ENCODE measurements around the gene SAXO1.

SAXO1 gene

DNA sequence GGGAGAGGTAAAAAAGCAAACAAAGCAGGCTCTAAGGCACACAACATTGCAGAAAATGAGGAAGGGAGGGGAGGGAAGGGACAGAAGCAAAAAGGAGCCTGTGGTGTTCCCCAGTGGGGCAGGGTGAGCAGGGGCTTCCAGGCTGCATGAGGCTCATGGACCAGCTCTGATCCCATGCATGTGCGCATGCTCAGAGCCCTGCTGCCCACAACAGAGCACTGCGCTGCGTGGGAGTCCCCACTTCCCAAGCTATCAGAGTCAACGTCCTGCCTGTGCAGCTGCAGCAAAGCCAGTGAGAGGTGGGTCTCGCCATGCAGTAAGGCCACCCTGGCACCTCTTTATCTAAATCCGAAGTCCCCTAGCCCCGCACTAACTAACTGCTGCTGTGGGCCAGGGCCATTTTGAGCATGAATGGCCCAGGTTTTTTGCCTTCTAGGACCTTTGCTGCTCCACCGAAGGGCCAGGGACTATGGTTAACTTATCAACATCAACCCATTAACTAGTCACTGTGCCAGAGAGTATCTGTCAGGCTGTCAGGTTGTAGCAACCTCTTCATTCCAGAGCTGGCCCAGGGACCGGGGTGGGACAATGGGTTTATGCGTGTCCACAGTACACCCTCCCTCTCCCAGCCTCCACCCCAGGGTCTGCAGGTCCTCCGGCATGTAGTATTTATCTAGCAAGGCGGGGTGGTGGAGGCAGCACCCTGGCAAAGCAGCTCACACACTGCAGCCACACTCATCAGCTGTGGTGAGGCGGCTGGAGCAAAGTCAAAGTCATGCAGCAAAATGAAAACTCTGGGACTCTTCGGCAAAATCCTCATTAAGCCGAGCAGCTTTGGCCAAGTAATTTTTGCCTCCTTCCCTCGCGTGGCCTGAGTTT lies 123.6 kb downstream of the SAXO1 start:
- DNase-seq = no peak

DNA sequence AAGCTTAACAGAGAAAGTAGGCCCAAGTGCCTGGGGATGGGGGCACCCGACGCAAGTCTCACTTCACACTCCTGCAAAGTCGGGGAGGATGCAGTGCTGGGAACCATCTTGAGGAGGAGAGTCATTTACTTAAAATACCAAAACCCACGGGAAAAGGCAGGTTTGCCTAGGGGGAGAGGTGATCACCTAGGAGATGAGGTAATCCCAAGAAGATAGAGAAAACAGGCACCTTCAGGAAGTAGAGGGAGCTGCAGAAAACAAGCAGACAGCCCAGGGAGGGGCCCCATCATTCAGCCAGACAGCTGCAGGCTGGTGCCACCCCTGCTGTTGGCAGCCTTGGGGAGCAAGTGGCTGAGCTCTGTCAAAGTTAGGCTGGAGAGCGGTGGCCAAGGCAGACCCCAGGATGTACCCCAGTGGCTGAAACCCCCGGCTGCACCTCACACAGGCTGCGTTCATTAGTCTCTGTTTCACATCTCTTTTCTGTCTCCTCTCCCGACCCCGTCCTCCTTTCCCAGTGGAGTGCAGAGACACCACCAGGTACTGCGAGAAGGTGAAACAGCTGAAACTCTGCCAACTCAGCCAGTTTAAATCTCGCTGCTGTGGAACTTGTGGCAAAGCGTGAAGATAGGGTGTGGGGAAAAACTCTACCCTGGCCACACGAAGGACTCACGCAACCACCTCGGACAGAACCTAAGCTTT lies 124.9 kb downstream of the SAXO1 start:
- no peak for DNase-seq

DNA sequence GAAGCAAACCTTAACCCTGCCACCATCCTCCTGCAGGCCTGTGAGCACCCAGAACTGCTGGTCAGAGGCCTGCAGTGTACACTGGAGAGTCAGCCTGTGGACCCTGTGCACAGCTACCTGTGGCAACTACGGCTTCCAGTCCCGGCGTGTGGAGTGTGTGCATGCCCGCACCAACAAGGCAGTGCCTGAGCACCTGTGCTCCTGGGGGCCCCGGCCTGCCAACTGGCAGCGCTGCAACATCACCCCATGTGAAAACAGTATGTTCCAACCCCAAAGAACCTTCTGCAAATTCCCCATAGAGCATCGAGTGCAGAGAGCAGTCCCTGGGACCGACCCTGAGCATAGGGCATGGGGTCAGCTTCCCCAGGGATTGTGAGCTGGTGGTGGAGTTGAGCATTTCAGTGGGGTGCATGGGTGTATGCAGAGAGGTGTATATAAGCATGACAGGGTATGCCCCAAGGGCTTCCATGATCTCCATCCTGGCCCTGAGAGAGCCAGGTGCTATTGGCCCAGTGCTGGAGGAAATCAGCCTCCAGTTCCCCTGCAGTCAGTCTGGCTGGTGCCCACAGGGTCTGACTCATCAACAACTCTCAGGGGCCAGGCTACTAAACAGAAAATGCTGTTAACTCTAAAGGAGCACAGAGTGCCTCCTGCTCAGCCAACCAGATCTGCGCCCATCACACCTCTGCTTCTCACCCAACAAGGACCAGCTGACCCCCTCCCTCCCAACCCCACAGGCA lies 126.2 kb downstream of the SAXO1 start:
- no peak for DNase-seq

DNA sequence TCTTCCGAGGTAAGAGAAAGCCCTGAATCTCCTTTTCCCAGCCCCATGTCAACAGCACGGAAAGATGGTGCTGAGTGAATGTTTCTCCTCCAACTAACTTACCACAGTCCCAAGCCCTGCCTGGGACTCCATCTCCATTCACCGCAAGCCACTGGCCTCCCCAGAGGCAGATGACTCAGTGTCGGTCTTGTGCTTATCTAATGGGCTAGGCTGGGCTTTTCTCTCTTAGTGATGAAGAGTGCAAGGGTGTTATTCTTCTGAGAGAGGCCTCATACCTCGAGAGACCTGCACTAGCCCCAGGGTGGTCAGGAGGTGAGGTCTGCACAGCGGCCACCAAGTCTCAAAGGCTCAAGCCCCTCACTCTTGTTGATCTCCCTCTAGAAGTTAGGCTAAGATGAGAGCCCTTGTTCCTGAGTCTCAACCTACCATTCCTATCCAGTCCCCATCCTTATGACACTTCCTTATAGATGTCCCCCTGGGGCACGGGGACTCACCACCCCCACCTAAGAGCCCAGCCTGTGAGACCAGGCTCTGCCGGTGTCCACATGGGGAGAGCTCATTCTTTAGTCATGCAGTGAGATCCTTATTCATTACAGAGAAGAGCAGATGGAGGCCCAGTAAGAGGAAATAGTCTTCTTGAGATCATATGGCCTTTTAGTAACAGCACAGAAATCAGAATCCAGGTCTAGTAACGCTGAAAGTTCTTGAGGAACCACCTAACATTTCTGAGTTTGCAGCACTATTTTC lies 127.0 kb downstream of the SAXO1 start:
- no peak for DNase-seq

DNA sequence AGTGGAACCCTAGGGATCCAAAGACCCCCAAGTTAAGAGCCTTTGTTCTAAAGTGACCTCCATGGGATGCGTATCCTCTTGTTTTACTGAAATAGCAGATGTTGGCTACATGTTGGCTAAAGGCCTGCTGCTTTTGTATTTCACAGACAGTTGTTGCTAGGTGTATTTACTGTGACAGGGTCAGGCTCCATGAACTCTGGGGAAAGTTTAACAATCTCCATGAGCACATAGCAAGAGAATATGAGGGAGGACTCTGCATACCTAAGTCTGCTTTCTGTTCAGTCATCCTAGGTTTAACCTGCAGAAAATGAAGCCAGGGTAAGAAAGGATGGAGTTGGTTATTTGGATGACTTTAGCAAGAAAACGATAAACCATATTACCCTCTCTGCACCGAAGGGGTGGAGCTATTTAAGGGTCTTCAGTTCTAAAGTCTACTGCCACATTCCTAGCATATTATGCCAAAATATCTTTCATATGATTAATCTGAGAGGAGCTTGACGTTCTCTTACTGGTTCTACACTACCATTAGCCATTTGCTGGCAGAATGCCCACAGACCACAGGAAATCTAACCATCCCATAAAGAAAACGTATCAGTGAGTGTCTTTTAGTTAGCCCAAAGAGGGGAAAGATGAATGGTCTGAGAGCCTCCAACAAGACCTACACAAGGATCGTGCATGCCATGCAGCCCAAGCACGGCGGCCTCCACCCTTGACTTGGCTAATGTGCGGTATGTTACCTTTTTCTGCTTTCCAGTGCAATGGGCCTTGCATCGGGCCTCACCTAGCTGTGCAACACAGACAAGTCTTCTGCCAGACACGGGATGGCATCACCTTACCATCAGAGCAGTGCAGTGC lies 127.8 kb downstream of the SAXO1 start:
- DNase-seq = no peak

DNA sequence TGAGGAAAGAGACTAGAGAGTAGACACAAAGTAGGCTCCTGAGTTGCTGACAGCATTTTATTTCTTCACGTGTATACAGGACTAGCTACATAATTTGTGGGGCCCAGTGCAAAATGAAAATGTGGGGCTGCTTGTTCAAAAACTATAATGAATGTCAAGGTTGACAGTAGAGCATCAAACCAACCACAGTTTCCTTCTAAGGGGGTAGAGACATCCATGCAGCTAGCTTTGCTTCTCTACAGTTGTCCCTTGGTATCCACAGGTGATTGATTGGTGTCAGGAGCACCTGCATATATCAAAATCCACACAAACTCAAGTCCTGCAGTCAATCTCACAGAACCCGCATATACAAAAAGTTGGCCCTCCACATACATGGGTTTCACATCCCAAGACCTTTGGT lies 129.6 kb downstream of the SAXO1 start:
- DNase-seq = no peak

DNA sequence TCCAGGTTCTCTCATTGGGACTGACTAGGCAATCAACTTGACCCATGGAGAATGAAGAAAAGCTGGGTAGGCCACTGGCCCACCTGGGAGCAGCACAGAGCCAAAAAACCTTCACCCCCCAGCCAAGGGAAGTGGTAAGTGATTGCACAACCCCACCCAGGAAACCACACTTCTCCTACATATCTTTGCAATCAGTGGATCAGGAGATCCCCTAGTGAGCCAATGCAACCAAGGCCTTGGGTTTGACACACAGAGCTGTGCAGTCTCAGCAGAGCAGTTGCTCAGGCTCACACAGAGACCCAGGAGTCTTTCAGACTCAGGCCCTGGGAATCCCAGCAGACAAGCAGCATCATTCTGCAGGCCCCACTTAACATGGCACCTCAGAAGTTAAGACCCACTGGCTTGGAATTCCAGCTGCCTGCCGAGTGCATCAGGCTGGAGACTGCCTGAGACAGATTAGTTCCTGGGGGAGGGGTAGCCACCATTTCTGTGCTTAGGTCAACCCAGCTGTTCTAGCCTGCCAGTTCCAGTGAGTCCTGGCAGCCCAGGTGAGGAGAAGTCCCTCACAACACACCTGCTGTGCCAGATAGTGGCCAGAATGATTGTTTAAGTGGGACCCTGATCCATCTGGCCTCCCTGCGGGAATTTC lies 136.4 kb downstream of the SAXO1 start:
- DNase-seq = no peak

DNA sequence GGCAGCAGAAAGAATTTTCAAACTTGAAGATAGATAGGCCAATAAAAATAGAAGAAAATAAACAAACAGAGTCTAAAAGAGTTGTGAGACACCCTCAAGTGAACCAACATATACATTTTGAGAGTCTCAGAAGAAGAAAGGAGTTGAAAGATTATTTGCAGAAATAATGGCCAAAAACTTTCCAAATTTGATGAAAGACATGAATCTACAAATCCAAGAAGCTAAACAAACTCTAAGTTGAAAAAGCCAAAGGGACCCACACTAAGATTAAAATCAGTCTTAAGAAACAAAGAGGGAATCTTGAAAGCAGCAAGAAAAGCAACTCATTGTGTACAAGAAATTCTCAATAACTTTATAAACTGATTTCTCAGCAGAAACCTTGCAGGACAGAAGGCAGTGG lies 137.0 kb downstream of the SAXO1 start:
- DNase-seq = no peak

DNA sequence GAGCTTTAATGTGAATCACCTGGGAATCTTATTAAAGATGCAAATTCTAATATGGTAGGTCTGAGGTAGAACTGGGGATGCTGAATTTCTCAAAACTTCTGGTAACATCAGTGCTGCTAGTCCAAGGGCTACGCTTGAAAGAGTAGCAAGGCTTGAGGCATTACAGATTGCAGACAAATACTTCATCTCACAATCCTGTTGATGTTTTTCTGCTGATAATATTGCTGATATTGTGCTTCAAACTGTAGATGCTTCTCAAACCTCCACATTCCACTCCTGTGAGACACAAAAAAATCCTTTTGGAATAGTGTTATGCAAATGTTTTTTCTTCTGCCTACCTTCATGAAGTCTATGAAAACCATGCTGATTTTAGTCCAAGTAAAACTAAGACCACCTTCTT lies 139.5 kb downstream of the SAXO1 start:
- no peak for DNase-seq

DNA sequence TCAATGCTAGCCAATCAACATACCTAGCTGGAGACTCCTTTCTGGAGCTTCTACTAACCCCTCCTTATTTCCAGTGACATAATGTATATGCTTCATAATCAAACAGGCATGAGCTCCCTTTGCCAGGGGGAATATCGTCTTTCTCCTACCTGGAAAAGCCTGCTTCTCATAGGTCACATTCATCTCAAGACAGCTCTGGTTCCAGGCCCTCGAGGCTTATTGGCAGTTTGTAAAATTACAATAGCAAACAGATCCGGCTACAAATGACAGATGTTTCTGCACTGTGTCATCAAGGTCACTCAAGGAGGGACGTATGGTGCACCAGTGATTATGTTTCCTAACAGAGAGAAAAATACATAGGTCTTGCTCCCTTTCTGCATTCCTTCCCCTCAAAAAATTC lies 140.0 kb downstream of the SAXO1 start:
- DNase-seq = no peak

DNA sequence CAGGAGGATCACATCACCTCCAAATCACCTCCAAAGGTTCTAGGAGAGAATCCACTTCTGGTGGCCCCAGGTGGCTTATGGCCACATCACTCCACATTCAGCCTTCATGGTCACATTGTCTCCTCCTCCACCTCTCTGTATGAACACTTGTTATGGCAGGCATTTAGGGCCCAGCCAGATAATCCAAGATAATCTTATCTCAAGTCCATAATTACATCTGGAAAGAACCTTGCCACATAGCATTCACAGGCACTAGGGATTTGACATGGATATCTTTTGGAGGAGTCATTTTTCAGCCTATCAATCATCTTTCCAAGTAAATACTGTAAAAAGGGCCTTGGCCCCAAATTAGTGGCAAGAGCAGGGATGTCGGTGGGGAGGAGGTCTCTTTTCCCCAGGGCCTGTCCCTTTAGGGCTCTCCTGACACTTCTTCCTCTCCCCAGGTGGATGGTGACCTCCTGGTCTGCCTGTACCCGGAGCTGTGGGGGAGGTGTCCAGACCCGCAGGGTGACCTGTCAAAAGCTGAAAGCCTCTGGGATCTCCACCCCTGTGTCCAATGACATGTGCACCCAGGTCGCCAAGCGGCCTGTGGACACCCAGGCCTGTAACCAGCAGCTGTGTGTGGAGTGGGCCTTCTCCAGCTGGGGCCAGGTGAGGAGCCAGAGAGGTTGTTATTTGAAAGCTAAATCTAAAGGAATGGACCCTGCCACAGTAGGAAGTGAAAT lies 140.9 kb downstream of the SAXO1 start:
- DNase-seq = no peak

DNA sequence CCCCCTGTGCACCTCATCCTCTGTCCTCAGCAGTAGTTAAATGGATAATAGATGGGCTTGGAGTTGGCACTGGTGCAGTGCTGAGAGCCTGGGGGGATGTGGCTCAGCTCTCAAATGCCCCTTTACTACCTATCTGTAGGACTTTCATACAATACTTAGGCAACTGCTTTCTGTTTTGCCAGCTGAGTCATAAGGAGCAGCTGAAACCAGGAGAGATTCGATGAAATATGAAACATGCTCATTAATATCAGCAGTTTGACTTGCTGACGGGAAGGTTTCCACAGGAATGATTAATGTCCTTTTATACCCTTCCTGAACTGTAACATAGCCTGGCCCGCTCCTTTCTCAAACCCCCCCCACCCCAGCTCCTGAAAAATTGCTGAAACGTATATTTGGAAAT lies 142.6 kb downstream of the SAXO1 start:
- no peak for DNase-seq

DNA sequence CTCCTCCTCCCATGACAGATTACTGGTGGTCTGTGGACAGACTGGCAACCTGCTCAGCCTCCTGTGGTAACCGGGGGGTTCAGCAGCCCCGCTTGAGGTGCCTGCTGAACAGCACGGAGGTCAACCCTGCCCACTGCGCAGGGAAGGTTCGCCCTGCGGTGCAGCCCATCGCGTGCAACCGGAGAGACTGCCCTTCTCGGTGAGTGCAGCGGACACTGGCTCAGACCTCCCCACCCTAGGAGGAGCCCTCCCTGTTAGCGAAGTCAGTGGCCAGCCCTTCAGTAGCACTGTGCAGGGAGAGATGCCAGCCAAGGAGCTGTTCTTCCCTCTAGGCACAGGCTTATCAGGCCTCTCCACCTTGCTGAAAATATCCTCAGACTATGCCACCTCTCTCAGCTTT lies 143.5 kb downstream of the SAXO1 start:
- DNase-seq = no peak

DNA sequence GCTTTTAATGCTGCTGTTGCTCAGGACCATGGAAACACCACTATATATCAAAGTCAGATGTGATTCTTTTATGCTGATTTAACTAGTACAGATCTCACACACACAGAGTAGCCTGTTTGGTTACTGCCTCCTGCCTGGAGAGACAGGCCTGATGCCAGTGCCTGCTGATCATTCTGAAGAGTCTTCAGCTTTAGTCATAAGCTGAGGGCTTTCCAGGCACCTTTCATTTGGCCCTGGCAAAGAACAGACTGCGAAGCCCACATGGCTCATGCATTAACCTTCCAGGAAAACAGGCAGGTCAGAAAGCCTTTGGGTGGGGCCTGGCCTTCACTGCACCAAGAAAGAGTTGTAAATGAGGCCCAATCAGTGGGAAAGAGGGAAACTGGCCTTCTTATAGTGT lies 144.7 kb downstream of the SAXO1 start:
- no peak for DNase-seq

DNA sequence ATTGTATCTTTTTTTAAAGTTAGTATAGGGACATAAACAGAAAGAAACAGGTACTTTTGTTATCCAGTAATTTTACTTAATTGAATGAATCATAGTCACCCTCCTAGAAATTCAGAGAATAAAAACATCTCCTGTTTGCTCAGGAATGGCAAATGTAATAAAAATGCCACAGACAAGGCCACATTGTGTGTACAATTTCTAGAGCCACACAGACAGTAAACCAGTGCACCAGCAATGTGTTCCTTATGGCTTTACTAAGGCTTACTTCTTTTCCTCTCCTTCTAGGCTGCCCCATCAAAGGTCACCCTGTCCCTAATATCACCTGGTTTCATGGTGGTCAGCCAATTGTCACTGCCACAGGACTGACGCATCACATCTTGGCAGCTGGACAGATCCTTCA lies 145.5 kb downstream of the SAXO1 start:
- DNase-seq = no peak

DNA sequence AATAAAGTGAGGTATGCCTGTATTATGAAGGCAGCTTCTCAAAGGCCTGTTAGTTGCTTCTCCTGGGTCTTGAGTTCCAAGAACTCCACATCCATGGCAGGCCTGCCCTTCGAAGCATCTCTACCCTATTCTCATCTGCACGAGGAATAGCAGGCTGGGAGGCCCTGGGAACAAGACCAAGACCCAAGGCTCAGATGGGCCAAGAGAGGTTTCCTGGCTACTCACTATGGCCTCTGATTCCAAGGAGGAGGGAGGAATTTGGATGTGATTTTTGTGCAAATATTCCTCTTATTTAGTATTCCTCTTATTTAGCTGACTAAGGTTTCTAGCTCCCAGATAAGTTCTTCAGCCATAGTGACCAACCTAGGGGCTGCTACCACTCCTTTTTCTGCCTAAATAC lies 151.3 kb downstream of the SAXO1 start:
- DNase-seq = no peak

DNA sequence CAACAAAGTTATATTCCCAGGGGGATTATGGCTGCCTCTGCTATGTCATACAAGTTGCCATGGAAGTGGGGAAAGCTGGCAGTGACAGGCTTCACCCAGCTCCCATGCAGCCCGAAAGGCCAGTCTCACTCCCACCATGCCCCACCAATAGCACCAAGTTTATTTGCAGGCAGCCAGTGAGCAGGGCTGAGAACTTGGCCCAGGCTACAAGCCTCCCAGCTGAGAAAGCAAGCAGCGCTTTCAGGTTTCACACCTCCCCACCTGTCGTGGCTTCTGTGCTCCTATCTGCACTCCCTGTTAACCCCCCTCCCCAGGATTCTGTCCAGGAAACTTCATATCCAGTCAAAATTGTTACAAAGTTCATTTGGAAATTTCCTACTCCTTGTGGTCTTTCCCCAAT lies 155.0 kb downstream of the SAXO1 start:
- no peak for DNase-seq
